ENCODE results near the gene AMHR2.
"Not testable (repeated sequence)": the region's sequence is repeated elsewhere in the genome, so short reads cannot be mapped to it uniquely, and the experiment has no call there.

The AMHR2 gene

GRCh38 chr12:53414756-53415417 is 8.8 kb upstream of the AMHR2 start:
- in situ Hi-C loops (cut with MboI; ENCODE audit: low sequenced_read_pairs), result no loop called here

- in situ Hi-C loops (cut with MboI; ENCODE audit: low sequenced_read_pairs), result not testable (repeated sequence)
Observed at GRCh38 chr12:53415752-53416389, 7.8 kb upstream of the AMHR2 start.

- in situ Hi-C loops (cut with MboI; ENCODE audit: low sequenced_read_pairs), result not testable (repeated sequence)
Observed at GRCh38 chr12:53417291-53417816, 6.3 kb upstream of the AMHR2 start.

- in situ Hi-C loops (cut with MboI; ENCODE audit: low sequenced_read_pairs), result no loop called here
Observed at GRCh38 chr12:53418221-53418620, 5.4 kb upstream of the AMHR2 start.

- in situ Hi-C loops (cut with MboI; ENCODE audit: low sequenced_read_pairs), result loop anchor here (10.0 kb wide), 1 partner anchor 65 kb away; no protein-coding TSS in a partner anchor
Observed at GRCh38 chr12:53419756-53420155, 3.9 kb upstream of the AMHR2 start.

GRCh38 chr12:53422247-53422646 is 1.4 kb upstream of the AMHR2 start:
- in situ Hi-C loops (cut with MboI; ENCODE audit: low sequenced_read_pairs), result loop anchor here (10.0 kb wide), 1 partner anchor 67 kb away; no protein-coding TSS in a partner anchor

- in situ Hi-C loops (cut with MboI; ENCODE audit: low sequenced_read_pairs), result loop anchor here (10.0 kb wide), 1 partner anchor 70 kb away; no protein-coding TSS in a partner anchor
Observed at GRCh38 chr12:53424626-53425514, 1.2 kb downstream of the AMHR2 start.

GRCh38 chr12:53425515-53426150 is 2.0 kb downstream of the AMHR2 start:
- in situ Hi-C loops (cut with MboI; ENCODE audit: low sequenced_read_pairs), result loop anchor here (10.0 kb wide), 1 partner anchor 71 kb away; no protein-coding TSS in a partner anchor

- in situ Hi-C loops (cut with MboI; ENCODE audit: low sequenced_read_pairs), result loop anchor here (10.0 kb wide), 1 partner anchor 73 kb away; no protein-coding TSS in a partner anchor
Observed at GRCh38 chr12:53427905-53428594, 4.4 kb downstream of the AMHR2 start.

GRCh38 chr12:53428741-53429140 is 5.1 kb downstream of the AMHR2 start:
- in situ Hi-C loops (cut with MboI; ENCODE audit: low sequenced_read_pairs), result loop anchor here (10.0 kb wide), 1 partner anchor 74 kb away; no protein-coding TSS in a partner anchor

GRCh38 chr12:53430116-53430515 is 6.5 kb downstream of the AMHR2 start:
- in situ Hi-C loops (cut with MboI; ENCODE audit: low sequenced_read_pairs), result no loop called here

GRCh38 chr12:53431187-53431586 is 7.5 kb downstream of the AMHR2 start:
- in situ Hi-C loops (cut with MboI; ENCODE audit: low sequenced_read_pairs), result no loop called here

- in situ Hi-C loops (cut with MboI; ENCODE audit: low sequenced_read_pairs), result not testable (repeated sequence)
Observed at GRCh38 chr12:53435326-53435725, 11.7 kb downstream of the AMHR2 start.

- in situ Hi-C loops (cut with MboI; ENCODE audit: low sequenced_read_pairs), result not testable (repeated sequence)
Observed at GRCh38 chr12:53439582-53439981, 15.9 kb downstream of the AMHR2 start.

GRCh38 chr12:53441040-53441833 is 17.6 kb downstream of the AMHR2 start, which contains the start of gene PRR13:
TSS of gene PRR13 (plus strand) at chr12:53441734. CDS start at chr12:53442715, 981 bp downstream.
- in situ Hi-C loops (cut with MboI; ENCODE audit: low sequenced_read_pairs), result no loop called here

- in situ Hi-C loops (cut with MboI; ENCODE audit: low sequenced_read_pairs), result no loop called here
Observed at GRCh38 chr12:53443955-53444354, 20.3 kb downstream of the AMHR2 start.

GRCh38 chr12:53444593-53445325 is 21.1 kb downstream of the AMHR2 start:
- in situ Hi-C loops (cut with MboI; ENCODE audit: low sequenced_read_pairs), result not testable (repeated sequence)

GRCh38 chr12:53450936-53451335 is 27.3 kb downstream of the AMHR2 start:
- in situ Hi-C loops (cut with MboI; ENCODE audit: low sequenced_read_pairs), result loop anchor here (25.0 kb wide), 1 partner anchor 414 kb away; no protein-coding TSS in a partner anchor

Data from HL-60/S4 treated with phorbol 12-myristate 13-acetate at 8.2 ng/mL for 4 days and 3 days (cell line).